BJ (cell line): ENCODE results near the gene POGZ. TPM values are rescaled to one million over a fixed set of nuclear protein-coding genes. Genes with fewer than 3 reads are reported as not detected.

ENCODE experiments used
- CTCF ChIA-PET: fragments of 350-600 bp; formaldehyde crosslinking; extraction: SDS; loops from one replicate; lab custom pipeline; 2021; ENCODE audit warnings: antibody characterized with exemption, inconsistent platforms; lab: Yijun Ruan, JAX
- POLR2A ChIA-PET: fragments of 300-600 bp; sonication (Branson Sonifier 250); formaldehyde crosslinking; extraction: SDS; loops from one replicate; lab custom pipeline; 2021; ENCODE audit warnings: antibody characterized with exemption; lab: Charles Lee
- DNase-seq: peaks from one replicate; pipeline ENCODE4 v3.0.0-alpha.2; 2011; ENCODE audit warnings: low read depth
- H3K27me3 ChIP-seq: 2 replicates; pipeline ENCODE4 v1.6.0; 2011; ENCODE audit warnings: low read length; ENCODE audit not compliant: control insufficient read depth, insufficient read depth
- H3K36me3 ChIP-seq: 2 replicates; pipeline ENCODE4 v1.5.1; 2011; ENCODE audit warnings: low read length; ENCODE audit not compliant: control insufficient read depth, insufficient read depth
- H3K4me3 ChIP-seq: 2 replicates; pipeline ENCODE4 v1.5.1; 2011; ENCODE audit warnings: low read depth, mild to moderate bottlenecking, control low read depth, low read length
- CTCF ChIP-seq: IDR thresholded peaks from 2 replicates; pipeline ENCODE4 v1.5.1; 2011; ENCODE audit warnings: low read depth, mild to moderate bottlenecking, control low read depth, inconsistent platforms, low read length, moderate library complexity; ENCODE audit not compliant: insufficient read depth
- polyA minus RNA-seq: library from RNA; depleted of rRNA, polyadenylated mRNA; stranded (reverse); fragments of >200 nt; gene quantifications from 2 replicates; pipeline ENCODE4 v1.2.3, GENCODE V29; 2011; rRNA and poly(A)+ RNA removed
- polyA plus RNA-seq: library from polyadenylated mRNA; depleted of rRNA; stranded (reverse); fragments of >200 nt; gene quantifications from 2 replicates; pipeline ENCODE4 v1.2.3, GENCODE V29; 2011; rRNA removed

POGZ gene
- polyA plus RNA-seq (37.1 and 39.8 TPM in 2 replicates), polyA minus RNA-seq (55.2 and 62.7 TPM in 2 replicates)

GRCh38 chr1:151459331-151460046 is at the start of gene POGZ:
POGZ (minus strand) TSS chr1:151459494; CDS start chr1:151442204, 17,290 bp downstream.
- ChIA-PET CTCF (interaction anchor here (1.0 kb wide), 1 partner anchor 76 kb away, joined by 3 read pairs; no protein-coding TSS in a partner anchor), POLR2A (interaction anchor here (0.7 kb wide), 1 partner anchor 81 kb away, joined by 4 read pairs; no protein-coding TSS in a partner anchor)
- peak within 1 kb of the TSS; percentile 76 for H3K4me3 ChIP-seq
- peak; percentile 51 for DNase-seq
- peaks cover 2% of the 10 kb centered on the region; the same call in 1 of the 2 replicates for H3K27me3 ChIP-seq
- TF ChIP-seq CTCF, result no peak
- no peaks in the 10 kb centered on the region; the same call in 1 of the 2 replicates for H3K36me3 ChIP-seq

- CTCF ChIA-PET, result no interaction called here
- no peak overlapping the region for H3K4me3 ChIP-seq
- peaks cover 17% of the 10 kb centered on the region for H3K27me3 ChIP-seq
- POLR2A ChIA-PET, result no interaction called here
- DNase-seq, result no peak
- TF ChIP-seq CTCF, result no peak
- no peaks in the 10 kb centered on the region for H3K36me3 ChIP-seq
Measured at GRCh38 chr1:151508833-151509232, 49.5 kb upstream of the POGZ start.

- Histone ChIP-seq H3K4me3 (no peak overlapping the region), H3K36me3 (no peaks in the 10 kb centered on the region), H3K27me3 (peaks cover 2% of the 10 kb centered on the region; the same call in 1 of the 2 replicates)
- DNase-seq, result no peak
- CTCF ChIA-PET, result interaction anchor here (1.2 to 1.5 kb wide), 2 partner anchors 10 to 230 kb away, joined by 3 to 6 read pairs; no protein-coding TSS in a partner anchor
- no peak for TF ChIP-seq CTCF
- POLR2A ChIA-PET, result no interaction called here
Measured at GRCh38 chr1:151504759-151505158, 45.5 kb upstream of the POGZ start.

GRCh38 chr1:151504252-151504651 is 45.0 kb upstream of the POGZ start:
- Histone ChIP-seq H3K36me3 (no peaks in the 10 kb centered on the region), H3K27me3 (peaks cover 6% of the 10 kb centered on the region; the same call in 1 of the 2 replicates), H3K4me3 (no peak overlapping the region)
- CTCF ChIA-PET, result interaction anchor here (1.2 to 1.5 kb wide), 2 partner anchors 10 to 230 kb away, joined by 3 to 6 read pairs; no protein-coding TSS in a partner anchor
- POLR2A ChIA-PET, result no interaction called here
- no peak for DNase-seq
- no peak for TF ChIP-seq CTCF
